ENCODE measurements around the gene ICAM1.
A peak's percentile ranks its signal among the peaks of the same experiment; 100 is the strongest.
"Not testable (repeated sequence)": the region's sequence is repeated elsewhere in the genome, so short reads cannot be mapped to it uniquely, and the experiment has no call there.

Gene ICAM1

GRCh38 chr19:10270616-10271394 lies at the start of gene ICAM1:
ICAM1 (plus strand) TSS chr19:10271120; CDS start chr19:10271160, 40 bp downstream.
- peak; percentile 67 to 69 for DNase-seq

- no peak for DNase-seq
Observed at GRCh38 chr19:10222201-10222890, 48.6 kb upstream of the ICAM1 start.

GRCh38 chr19:10223488-10224213 lies 47.3 kb upstream of the ICAM1 start:
- DNase-seq: no peak

- DNase-seq: no peak
Observed at GRCh38 chr19:10224337-10224736, 46.6 kb upstream of the ICAM1 start.

GRCh38 chr19:10226021-10226375 lies 44.9 kb upstream of the ICAM1 start:
- DNase-seq: no peak

- no peak for DNase-seq
Observed at GRCh38 chr19:10226376-10227025, 44.4 kb upstream of the ICAM1 start.

GRCh38 chr19:10227026-10227971 lies 43.6 kb upstream of the ICAM1 start:
- DNase-seq: no peak

GRCh38 chr19:10228393-10228792 lies 42.5 kb upstream of the ICAM1 start:
- no peak for DNase-seq

- no peak for DNase-seq
Observed at GRCh38 chr19:10228920-10229319, 42.0 kb upstream of the ICAM1 start.

- peak; percentile 41 to 48 for DNase-seq
Observed at GRCh38 chr19:10230173-10230860, 40.6 kb upstream of the ICAM1 start.

- peak; percentile 61 for DNase-seq
Observed at GRCh38 chr19:10230861-10231611, 39.9 kb upstream of the ICAM1 start, which contains the start of gene S1PR2. S1PR2 (minus strand) TSS chr19:10231331; CDS start chr19:10224905, 6,426 bp downstream.

GRCh38 chr19:10231612-10232228 lies 39.2 kb upstream of the ICAM1 start:
- DNase-seq: no peak

GRCh38 chr19:10233946-10234345 lies 37.0 kb upstream of the ICAM1 start:
- no peak for DNase-seq

GRCh38 chr19:10235003-10235402 lies 35.9 kb upstream of the ICAM1 start:
- no peak for DNase-seq

- not testable (repeated sequence) for DNase-seq
Observed at GRCh38 chr19:10235409-10235808, 35.5 kb upstream of the ICAM1 start.

- DNase-seq: no peak
Observed at GRCh38 chr19:10237702-10238101, 33.2 kb upstream of the ICAM1 start.

- no peak for DNase-seq
Observed at GRCh38 chr19:10238172-10238783, 32.6 kb upstream of the ICAM1 start.

GRCh38 chr19:10241826-10242449 lies 29.0 kb upstream of the ICAM1 start:
- not testable (repeated sequence) for DNase-seq

GRCh38 chr19:10243606-10244005 lies 27.3 kb upstream of the ICAM1 start:
- no peak for DNase-seq
